Measurements from ENCODE around the gene WDFY4. TPM values are rescaled to one million over a fixed set of nuclear protein-coding genes. Genes with fewer than 3 reads are reported as not detected.

The WDFY4 gene
- total and polyA plus RNA-seq, 2 of the 4 experiments (the other 2 are of a cell fraction) = not detected

GRCh38 chr10:48809261-48809660, 124.6 kb downstream of the WDFY4 start:
- Histone ChIP-seq H2BK5ac (ENCODE audit: low read depth, low read length, poor library complexity, severe bottlenecking) (no peak overlapping the region), H2AFZ (replicated peaks; ENCODE audit: low read length, poor library complexity) (no peak overlapping the region), H3K9ac (ENCODE audit: low read depth, low read length) (no peak overlapping the region), H3K27ac (ENCODE audit: insufficient read depth, low read length) (no peak overlapping the region), H3K9me3 (ENCODE audit: control insufficient read depth, insufficient read depth, low read length) (no peaks in the 10 kb centered on the region), H2AK9ac (replicated peaks; ENCODE audit: low read depth, low read length, poor library complexity) (no peak overlapping the region), H4K5ac (ENCODE audit: low read depth, low read length) (no peak overlapping the region), H2BK120ac (ENCODE audit: low read depth, low read length) (no peak overlapping the region), H3K23ac (ENCODE audit: low read depth, low read length) (no peak overlapping the region), H4K91ac (ENCODE audit: insufficient read depth, low read depth, low read length) (no peak overlapping the region), H3K9me1 (ENCODE audit: insufficient read depth, low read length) (no peaks in the 10 kb centered on the region), H3K36me3 (ENCODE audit: control insufficient read depth, insufficient read depth, low read length) (no peaks in the 10 kb centered on the region), H3K4me3 (ENCODE audit: insufficient read depth, low read depth, low read length) (no peak overlapping the region), H3K18ac (ENCODE audit: low read depth, low read length) (no peak overlapping the region), H3K56ac (ENCODE audit: extremely low read depth, insufficient read depth, low read length) (no peak overlapping the region), H2BK20ac (ENCODE audit: low read depth, low read length) (no peak overlapping the region), H3K27me3 (ENCODE audit: control insufficient read depth, insufficient read depth, low read length) (peaks cover 8% of the 10 kb centered on the region; the same call in 1 of the 2 replicates), H3K4me1 (ENCODE audit: control insufficient read depth, insufficient read depth, low read length) (no peaks in the 10 kb centered on the region), H3K4me2 (ENCODE audit: low read depth, low read length) (no peak overlapping the region), H3K4ac (ENCODE audit: low read depth, low read length) (no peak overlapping the region), H2BK15ac (ENCODE audit: low read depth, low read length) (no peak overlapping the region), H4K20me1 (ENCODE audit: insufficient read depth, low read length) (no peaks in the 10 kb centered on the region), H2AK5ac (ENCODE audit: low read depth, low read length) (no peak overlapping the region), H4K8ac (ENCODE audit: low read depth in 2 of 2, low read length in 2 of 2) (no peak overlapping the region), H3K14ac (replicated peaks; ENCODE audit: low read depth, low read length) (no peak overlapping the region), H3K79me1 (ENCODE audit: low read depth in 1 of 2, low read length in 2 of 2) (no peaks in the 10 kb centered on the region)
- in situ Hi-C loops (cut with MboI; ENCODE audit: low sequenced_read_pairs) (no loop called here), intact Hi-C loops (cut with micrococcal nuclease) (no loop called here), dilution Hi-C loops (cut with HindIII; ENCODE audit: low sequenced_read_pairs, unreplicated experiment) (no loop called here)
- no TSS peak for BruUV-seq (replicated peaks)
- ChIA-PET POLR2A (ENCODE audit: unreplicated experiment) (no interaction called here), CTCF (interaction anchor here (0.7 kb wide), 1 partner anchor 531 kb away, joined by 3 read pairs; no protein-coding TSS in a partner anchor)
- no peak for ATAC-seq (ENCODE audit: low read depth)
- WGBS, 2 experiments (ENCODE audit: extremely low coverage in 2 of 2, insufficient read length in 1 of 2) = 71% methylated on average over 2 of the region's 2 CpGs; no CpG with 5 or more reads in 1 of the 2 experiments
- no peak for TF ChIP-seq CTCF (conservative IDR thresholded peaks at IDR 0.05; ENCODE audit: low read depth, low read length)
- no peak for TF ChIP-seq RAD21 (IDR thresholded peaks at IDR 0.05; ENCODE audit: low read length)
- no peak for TF ChIP-seq USF2 (IDR thresholded peaks at IDR 0.05; ENCODE audit: low read depth, low read length)
- no peak for TF ChIP-seq RCOR1 (IDR thresholded peaks at IDR 0.05; ENCODE audit: insufficient replicate concordance, low read length)
- TF ChIP-seq MAFK (IDR thresholded peaks at IDR 0.05; ENCODE audit: low read depth, low read length) = no peak
- TF ChIP-seq RFX5 (IDR thresholded peaks at IDR 0.05; ENCODE audit: low read depth, low read length) = no peak
- no peak for DNase-seq

Measured in IMR-90 (cell line).